Measurements from ENCODE around the gene KIF26B.

Gene KIF26B

GRCh38 chr1:245550720-245551043 is 395.9 kb downstream of the KIF26B start:
- FAIRE-seq (no peak), DNase-seq (ENCODE audit: low spot score) (no peak)

GRCh38 chr1:245551536-245551935 is 396.8 kb downstream of the KIF26B start:
- FAIRE-seq, result no peak

GRCh38 chr1:245552331-245552730 is 397.5 kb downstream of the KIF26B start:
- DNase-seq (ENCODE audit: low spot score) (no peak), FAIRE-seq (no peak)

More at GRCh38 chr1:245551536-245551935, 396.8 kb downstream of the KIF26B start:
- no peak for DNase-seq (ENCODE audit: low spot score)

- FAIRE-seq, result no peak
- DNase-seq (ENCODE audit: low spot score), result no peak
Observed at GRCh38 chr1:245556057-245556456, 401.3 kb downstream of the KIF26B start.

GRCh38 chr1:245558069-245558468 is 403.3 kb downstream of the KIF26B start:
- no peak for FAIRE-seq
- no peak for DNase-seq (ENCODE audit: low spot score)

- no peak for FAIRE-seq
Observed at GRCh38 chr1:245560316-245560859, 405.6 kb downstream of the KIF26B start.

GRCh38 chr1:245561665-245562234 is 407.0 kb downstream of the KIF26B start:
- FAIRE-seq (no peak), DNase-seq (ENCODE audit: low spot score) (no peak)

More at GRCh38 chr1:245560316-245560859, 405.6 kb downstream of the KIF26B start:
- no peak for DNase-seq (ENCODE audit: low spot score)

- no peak for DNase-seq (ENCODE audit: low spot score)
- no peak for FAIRE-seq
Observed at GRCh38 chr1:245566134-245566533, 411.3 kb downstream of the KIF26B start.

- FAIRE-seq (no peak), DNase-seq (ENCODE audit: low spot score) (no peak)
Observed at GRCh38 chr1:245566952-245567351, 412.2 kb downstream of the KIF26B start.

GRCh38 chr1:245571815-245572294 is 417.1 kb downstream of the KIF26B start:
- DNase-seq (ENCODE audit: low spot score) (no peak), FAIRE-seq (no peak)

GRCh38 chr1:245572709-245573108 is 417.9 kb downstream of the KIF26B start:
- FAIRE-seq, result no peak

GRCh38 chr1:245575710-245576109 is 420.9 kb downstream of the KIF26B start:
- no peak for DNase-seq (ENCODE audit: low spot score)

More at GRCh38 chr1:245572709-245573108, 417.9 kb downstream of the KIF26B start:
- DNase-seq (ENCODE audit: low spot score), result no peak

GRCh38 chr1:245576323-245576722 is 421.5 kb downstream of the KIF26B start:
- FAIRE-seq (no peak), DNase-seq (ENCODE audit: low spot score) (no peak)

More at GRCh38 chr1:245575710-245576109, 420.9 kb downstream of the KIF26B start:
- no peak for FAIRE-seq

- FAIRE-seq, result no peak
- no peak for DNase-seq (ENCODE audit: low spot score)
Observed at GRCh38 chr1:245577191-245578157, 422.7 kb downstream of the KIF26B start.

- DNase-seq (ENCODE audit: low spot score), result no peak
Observed at GRCh38 chr1:245578308-245578707, 423.5 kb downstream of the KIF26B start.

GRCh38 chr1:245578771-245579170 is 424.0 kb downstream of the KIF26B start:
- no peak for FAIRE-seq

More at GRCh38 chr1:245578308-245578707, 423.5 kb downstream of the KIF26B start:
- no peak for FAIRE-seq

GRCh38 chr1:245579881-245580280 is 425.1 kb downstream of the KIF26B start:
- DNase-seq (ENCODE audit: low spot score) (no peak), FAIRE-seq (no peak)

More at GRCh38 chr1:245578771-245579170, 424.0 kb downstream of the KIF26B start:
- no peak for DNase-seq (ENCODE audit: low spot score)

GRCh38 chr1:245580651-245581050 is 425.9 kb downstream of the KIF26B start:
- FAIRE-seq (no peak), DNase-seq (ENCODE audit: low spot score) (peak; percentile 63)

- DNase-seq (ENCODE audit: low spot score) (no peak), FAIRE-seq (no peak)
Observed at GRCh38 chr1:245582026-245582425, 427.2 kb downstream of the KIF26B start.

- no peak for FAIRE-seq
Observed at GRCh38 chr1:245583081-245583480, 428.3 kb downstream of the KIF26B start.

GRCh38 chr1:245583575-245584330 is 429.0 kb downstream of the KIF26B start:
- DNase-seq (ENCODE audit: low spot score) (peak; percentile 55), FAIRE-seq (peak; percentile 57)

More at GRCh38 chr1:245583081-245583480, 428.3 kb downstream of the KIF26B start:
- DNase-seq (ENCODE audit: low spot score), result no peak

Data from RCC 7860 (cell line).